HG03066 (cell line): ENCODE results near the gene TM9SF1.

Experiments
- ATAC-seq: cut with Tn5 transposase; IDR thresholded peaks from one replicate; pipeline ENCODE4 v1.9.1; 2021; ENCODE audit warnings: low read depth; ENCODE audit not compliant: unreplicated experiment

TM9SF1 gene

DNA sequence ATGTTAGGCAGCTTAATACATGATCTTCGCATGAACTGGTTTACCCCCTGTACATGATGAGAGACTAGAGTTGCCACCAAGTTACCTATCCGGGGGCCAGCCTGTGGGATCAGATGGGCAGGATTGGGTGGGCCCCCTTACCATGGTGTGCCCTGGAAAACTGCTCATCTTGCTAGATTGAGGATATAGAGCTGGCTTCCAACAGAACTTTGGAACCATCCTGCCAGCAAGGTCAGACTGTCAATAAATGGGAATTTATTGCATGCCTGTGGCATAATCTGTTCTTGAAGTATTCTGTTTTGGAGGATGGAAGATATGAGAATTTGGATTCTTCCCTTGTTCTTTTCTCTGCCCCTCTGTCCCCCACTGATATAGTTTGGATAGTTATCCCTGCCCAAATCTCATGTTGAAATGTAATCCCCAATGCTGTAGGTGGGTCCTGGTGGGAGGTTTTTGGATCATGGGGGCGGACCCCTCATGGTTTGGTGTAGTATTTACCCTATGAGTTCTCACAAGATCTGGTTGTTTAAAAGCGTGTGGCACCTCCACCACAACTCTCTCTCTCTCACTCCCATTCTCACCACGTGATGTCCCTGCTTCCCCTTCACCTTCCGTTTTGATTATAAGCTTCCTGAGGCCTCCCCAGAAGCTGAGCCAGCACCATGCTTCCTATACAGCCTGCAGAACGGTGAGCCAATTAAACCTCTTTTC, 3.7 kb upstream of the TM9SF1 start:
- ATAC-seq: no peak

DNA sequence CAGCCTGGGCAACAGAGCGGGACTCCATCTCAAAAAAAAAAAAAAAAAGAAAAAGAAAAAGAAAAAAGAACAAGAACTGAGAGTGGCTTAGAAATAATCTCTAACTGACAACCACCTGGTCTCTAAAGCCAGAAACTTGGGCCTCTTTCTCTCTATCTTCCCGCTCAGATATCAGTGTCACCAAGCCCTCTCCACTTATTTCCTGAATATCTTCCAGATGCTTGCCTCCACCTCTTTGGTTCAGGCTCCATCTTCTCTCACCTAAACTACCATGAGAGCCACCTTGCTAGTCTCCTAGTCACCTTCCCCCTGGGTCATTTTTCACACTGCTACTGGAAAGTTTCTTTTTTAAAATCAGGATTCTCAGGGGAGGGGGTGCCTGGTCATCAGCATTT, 1.8 kb upstream of the TM9SF1 start:
- ATAC-seq: no peak

DNA sequence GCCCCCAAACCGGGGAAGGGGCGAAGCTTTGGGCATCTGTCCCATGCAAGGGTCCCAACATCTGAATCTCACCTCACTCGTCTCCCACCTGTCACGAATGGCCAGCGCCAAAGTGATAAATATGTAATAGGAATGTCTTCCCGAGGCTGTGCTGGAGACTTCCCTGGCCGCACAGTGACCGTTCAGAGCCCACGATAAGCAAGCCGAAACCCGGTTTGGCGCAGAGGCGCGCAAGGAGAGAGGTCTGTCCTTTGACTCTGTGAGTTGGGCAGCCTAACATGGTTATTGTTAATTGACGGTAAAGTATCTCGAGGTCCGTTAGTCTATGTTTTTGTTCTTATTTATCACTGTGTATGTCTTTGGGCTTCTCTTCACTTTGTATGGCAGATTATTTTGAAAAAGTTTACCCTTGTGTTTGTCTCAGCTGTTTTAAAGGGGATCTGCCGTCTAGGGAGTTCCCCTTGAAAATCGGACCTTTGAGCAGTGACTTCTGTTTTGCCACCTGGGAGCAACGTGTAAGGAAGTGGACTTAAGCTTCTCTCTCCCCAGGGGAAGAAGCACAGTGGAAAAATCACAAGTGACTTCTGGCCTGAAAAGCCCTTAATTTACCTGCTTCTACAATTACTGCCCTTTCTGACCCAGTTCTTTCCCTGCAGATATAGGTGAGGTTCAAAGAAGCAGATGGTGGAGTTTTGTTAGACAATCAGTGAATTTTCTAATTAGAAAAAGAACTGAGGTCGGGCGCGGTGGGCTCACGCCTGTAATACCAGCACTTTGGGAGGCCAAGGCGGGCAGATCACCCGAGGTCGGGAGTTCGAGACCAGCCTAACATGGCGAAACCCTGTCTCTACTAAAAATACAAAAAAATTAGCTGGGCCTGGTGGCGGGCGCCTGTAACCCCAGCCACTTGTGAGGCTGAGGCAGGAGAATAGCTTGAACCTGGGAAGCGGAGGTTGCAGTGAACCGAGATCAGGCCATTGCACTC, 1.1 kb upstream of the TM9SF1 start:
- peak; percentile 32 for ATAC-seq

- no peak for ATAC-seq
Observed at GRCh38 chr14:24194873-24195185, 412 bp downstream of the TM9SF1 start.

- ATAC-seq: no peak
Observed at GRCh38 chr14:24194186-24194872, 912 bp downstream of the TM9SF1 start.

- ATAC-seq: no peak
Observed at GRCh38 chr14:24192933-24193332, 2.3 kb downstream of the TM9SF1 start.

GRCh38 chr14:24190416-24190815, 4.8 kb downstream of the TM9SF1 start:
- ATAC-seq: no peak

DNA sequence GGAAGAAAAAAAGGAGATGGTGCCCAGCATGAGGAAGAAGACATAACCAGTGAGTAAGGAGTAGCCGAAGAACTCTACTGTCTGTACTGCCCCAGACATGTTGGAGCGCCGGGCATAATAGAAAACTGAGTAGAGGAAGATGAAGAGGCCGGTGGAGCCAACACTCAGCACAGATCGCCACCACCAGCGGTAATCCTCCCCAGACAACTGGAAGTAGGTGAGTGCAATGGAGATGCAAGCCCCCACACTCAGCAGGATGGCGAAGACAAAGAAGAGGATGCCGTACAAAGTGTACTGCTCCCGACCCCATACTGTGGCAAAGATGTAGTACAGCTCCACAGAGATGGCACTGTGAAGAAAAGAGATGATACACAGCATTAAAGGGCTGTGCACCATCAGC, 5.8 kb downstream of the TM9SF1 start:
- no peak for ATAC-seq

- no peak for ATAC-seq
Observed at GRCh38 chr14:24189059-24189375, 6.2 kb downstream of the TM9SF1 start.

DNA sequence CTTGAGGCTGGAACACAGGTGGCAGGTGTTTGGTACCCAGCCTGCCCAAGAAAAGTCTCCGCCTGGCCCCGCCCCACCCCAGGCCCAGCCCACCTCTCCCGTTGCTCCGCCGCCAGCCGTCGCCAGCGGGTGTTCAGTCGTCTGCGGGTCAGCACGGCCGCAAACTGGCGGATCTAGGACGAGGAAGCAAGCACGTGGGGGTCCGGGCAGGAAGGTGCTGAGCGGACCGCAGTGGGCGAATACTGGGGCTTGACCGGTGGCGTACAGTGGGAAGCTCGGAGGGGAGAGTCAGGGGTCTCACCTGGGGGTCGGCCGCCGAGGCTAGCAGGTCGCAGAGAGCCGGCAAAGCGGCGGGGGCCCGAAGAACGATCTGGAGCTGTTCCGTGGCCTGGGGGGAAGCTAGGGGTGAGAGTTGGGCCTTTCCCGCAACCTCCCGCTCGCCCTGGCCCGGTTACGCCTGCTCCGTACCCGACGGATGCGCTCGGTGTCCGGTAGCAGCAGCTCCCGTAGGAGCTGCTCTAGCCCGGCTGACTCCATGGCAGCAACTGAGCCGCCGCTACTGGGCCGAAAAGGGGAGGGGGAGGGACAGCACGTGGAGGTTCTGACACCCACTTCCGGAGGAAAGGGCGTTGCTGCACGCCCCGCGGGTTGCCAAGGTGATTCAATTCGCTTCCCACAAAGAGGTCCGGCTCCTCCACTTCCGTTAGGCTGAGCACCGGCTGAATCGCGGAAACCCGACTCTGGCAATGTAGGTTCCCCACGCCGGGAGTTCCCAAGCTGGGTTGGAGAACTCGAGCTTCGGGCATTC, 6.8 kb downstream of the TM9SF1 start, which contains the start of gene IPO4:
IPO4 (minus strand) TSS at position 566 of the 808 bp plus-strand sequence; CDS start at position 537, 29 bp downstream.
- peak; percentile 94 for ATAC-seq

- ATAC-seq: no peak
Observed at GRCh38 chr14:24187539-24187915, 7.7 kb downstream of the TM9SF1 start.

- no peak for ATAC-seq
Observed at GRCh38 chr14:24186831-24187538, 8.3 kb downstream of the TM9SF1 start.

DNA sequence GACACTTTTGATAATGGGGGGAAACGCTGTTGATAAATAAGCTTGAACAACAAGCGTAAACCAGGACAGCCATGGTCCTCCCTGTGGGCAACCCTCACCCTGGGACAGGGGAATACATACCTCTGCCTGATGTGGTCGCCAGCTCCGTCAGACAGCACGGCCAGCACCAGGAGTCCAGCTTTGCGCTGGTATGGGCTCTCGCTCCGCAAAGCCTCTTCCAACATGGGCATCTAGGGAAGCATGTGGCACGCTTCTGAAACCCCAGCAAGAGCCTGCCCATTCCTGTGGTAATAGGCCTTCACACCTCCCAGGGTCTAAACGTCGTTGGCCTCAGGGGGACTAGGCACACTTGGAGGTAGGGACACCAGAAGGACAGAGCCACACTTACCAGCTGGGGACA, 9.5 kb downstream of the TM9SF1 start:
- no peak for ATAC-seq

- ATAC-seq: no peak
Observed at GRCh38 chr14:24185026-24185425, 10.2 kb downstream of the TM9SF1 start.

- ATAC-seq: no peak
Observed at GRCh38 chr14:24184104-24184970, 10.9 kb downstream of the TM9SF1 start.

DNA sequence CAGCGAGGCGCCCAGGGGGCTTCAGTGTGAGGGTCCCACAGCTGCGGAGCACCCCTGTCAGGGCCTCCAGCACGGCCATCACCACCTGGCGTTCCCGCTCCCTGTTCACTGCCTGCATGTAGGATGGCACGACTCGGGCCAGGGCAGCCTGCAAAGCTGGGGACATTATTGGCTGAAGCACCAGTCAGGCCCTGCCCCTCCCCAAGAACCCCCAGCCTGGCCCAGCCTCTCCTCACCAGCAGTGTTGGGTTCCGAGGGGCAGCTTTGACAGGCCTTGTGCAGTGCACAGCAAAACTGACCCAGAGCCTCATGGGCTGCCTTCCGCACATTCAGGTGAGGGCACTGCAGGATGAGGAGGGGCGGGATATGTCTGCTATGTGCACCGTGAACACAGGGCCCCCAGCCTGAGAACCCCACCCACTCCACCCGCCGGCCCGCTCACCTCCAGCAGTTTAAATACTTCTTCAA, 12.2 kb downstream of the TM9SF1 start:
- no peak for ATAC-seq

- no peak for ATAC-seq
Observed at GRCh38 chr14:24182110-24182882, 12.9 kb downstream of the TM9SF1 start.
